ENCODE data around the gene MS4A3. TPM values are rescaled to one million over a fixed set of nuclear protein-coding genes. Genes with fewer than 3 reads are reported as not detected.
"Not testable (repeated sequence)": the region's sequence is repeated elsewhere in the genome, so short reads cannot be mapped to it uniquely, and the experiment has no call there.

The MS4A3 gene
- total RNA-seq, 1 experiment from 2014 or later, result not detected

- DNase-seq (ENCODE audit: low read depth), result no peak
Observed at GRCh38 chr11:60095477-60096120, 39.1 kb downstream of the MS4A3 start.

- DNase-seq (ENCODE audit: low read depth), result no peak
Observed at GRCh38 chr11:60097189-60097588, 40.7 kb downstream of the MS4A3 start.

- DNase-seq (ENCODE audit: low read depth), result no peak
Observed at GRCh38 chr11:60098508-60098907, 42.0 kb downstream of the MS4A3 start.

GRCh38 chr11:60100516-60100915, 44.1 kb downstream of the MS4A3 start:
- DNase-seq (ENCODE audit: low read depth), result no peak

GRCh38 chr11:60101368-60101767, 44.9 kb downstream of the MS4A3 start:
- not testable (repeated sequence) for DNase-seq (ENCODE audit: low read depth)

GRCh38 chr11:60104471-60105115, 48.1 kb downstream of the MS4A3 start:
- not testable (repeated sequence) for DNase-seq (ENCODE audit: low read depth)

GRCh38 chr11:60108631-60109030, 52.2 kb downstream of the MS4A3 start:
- DNase-seq (ENCODE audit: low read depth), result not testable (repeated sequence)

GRCh38 chr11:60111793-60112192, 55.3 kb downstream of the MS4A3 start:
- DNase-seq (ENCODE audit: low read depth), result no peak

GRCh38 chr11:60116996-60117790, 60.7 kb downstream of the MS4A3 start:
- no peak for DNase-seq (ENCODE audit: low read depth)

GRCh38 chr11:60118338-60118737, 61.9 kb downstream of the MS4A3 start:
- DNase-seq (ENCODE audit: low read depth), result no peak

- DNase-seq (ENCODE audit: low read depth), result no peak
Observed at GRCh38 chr11:60119710-60120109, 63.2 kb downstream of the MS4A3 start.

Other genes with a start within 250 kb of the MS4A3 start
- 55.0 and 66.6 TPM in 2 replicates for gene MRPL16, start 245.9 kb upstream of the MS4A3 start, total RNA-seq (2014; rRNA removed; shearing (Covaris generic))
- not detected in 2 replicates for gene CBLIF, start 211.2 kb upstream of the MS4A3 start, total RNA-seq (2014; rRNA removed; shearing (Covaris generic))
- not detected in 2 replicates for gene TCN1, start 190.2 kb upstream of the MS4A3 start, total RNA-seq (2014; rRNA removed; shearing (Covaris generic))
- gene OOSP3, start 177.9 kb upstream of the MS4A3 start, total RNA-seq (2014; rRNA removed; shearing (Covaris generic)), result not detected in 2 replicates
- gene OOSP1, start 118.2 kb upstream of the MS4A3 start, total RNA-seq (2014; rRNA removed; shearing (Covaris generic)), result not detected in 2 replicates
- gene OOSP4A, start 92.6 kb upstream of the MS4A3 start, total RNA-seq (2014; rRNA removed; shearing (Covaris generic)), result not detected in 2 replicates
- not detected in 2 replicates for gene OOSP4B, start 39.5 kb upstream of the MS4A3 start, total RNA-seq (2014; rRNA removed; shearing (Covaris generic))
- not detected in 2 replicates for gene OOSP2, start 16.3 kb upstream of the MS4A3 start, total RNA-seq (2014; rRNA removed; shearing (Covaris generic))
- gene MS4A2, start 32.0 kb downstream of the MS4A3 start, total RNA-seq (2014; rRNA removed; shearing (Covaris generic)), result not detected in 2 replicates
- gene MS4A6A, start 126.4 kb downstream of the MS4A3 start, total RNA-seq (2014; rRNA removed; shearing (Covaris generic)), result not detected in 2 replicates
- gene MS4A4E, start 186.5 kb downstream of the MS4A3 start, total RNA-seq (2014; rRNA removed; shearing (Covaris generic)), result not detected in 2 replicates
- gene MS4A4A, start 224.0 kb downstream of the MS4A3 start, total RNA-seq (2014; rRNA removed; shearing (Covaris generic)), result not detected in 2 replicates